BJ (cell line): Measurements from ENCODE around the gene FRMPD1. TPM values are rescaled to one million over a fixed set of nuclear protein-coding genes. Genes with fewer than 3 reads are reported as not detected.

Experiments used
- CTCF ChIA-PET: fragments of 350-600 bp; formaldehyde crosslinking; extraction: SDS; loops from one replicate; lab custom pipeline; 2021; ENCODE audit warnings: antibody characterized with exemption, inconsistent platforms; lab: Yijun Ruan, JAX
- POLR2A ChIA-PET: fragments of 300-600 bp; sonication (Branson Sonifier 250); formaldehyde crosslinking; extraction: SDS; loops from one replicate; lab custom pipeline; 2021; ENCODE audit warnings: antibody characterized with exemption; lab: Charles Lee
- DNase-seq: peaks from one replicate; pipeline ENCODE4 v3.0.0-alpha.2; 2011; ENCODE audit warnings: low read depth
- H3K27me3 ChIP-seq: 2 replicates; pipeline ENCODE4 v1.6.0; 2011; ENCODE audit warnings: low read length; ENCODE audit not compliant: control insufficient read depth, insufficient read depth
- H3K36me3 ChIP-seq: 2 replicates; pipeline ENCODE4 v1.5.1; 2011; ENCODE audit warnings: low read length; ENCODE audit not compliant: control insufficient read depth, insufficient read depth
- H3K4me3 ChIP-seq: 2 replicates; pipeline ENCODE4 v1.5.1; 2011; ENCODE audit warnings: low read depth, mild to moderate bottlenecking, control low read depth, low read length
- polyA plus RNA-seq: library from polyadenylated mRNA; depleted of rRNA; stranded (reverse); fragments of >200 nt; gene quantifications from 2 replicates; pipeline ENCODE4 v1.2.3, GENCODE V29; 2011
- TF ChIP-seq, protein P1 (sequence below): IDR thresholded peaks from 2 replicates; pipeline ENCODE4 v1.5.1; 2011; ENCODE audit warnings: low read depth, mild to moderate bottlenecking, control low read depth, inconsistent platforms, low read length, moderate library complexity; ENCODE audit not compliant: insufficient read depth

Gene FRMPD1
- polyA plus RNA-seq, 1 experiment: not detected

DNA sequence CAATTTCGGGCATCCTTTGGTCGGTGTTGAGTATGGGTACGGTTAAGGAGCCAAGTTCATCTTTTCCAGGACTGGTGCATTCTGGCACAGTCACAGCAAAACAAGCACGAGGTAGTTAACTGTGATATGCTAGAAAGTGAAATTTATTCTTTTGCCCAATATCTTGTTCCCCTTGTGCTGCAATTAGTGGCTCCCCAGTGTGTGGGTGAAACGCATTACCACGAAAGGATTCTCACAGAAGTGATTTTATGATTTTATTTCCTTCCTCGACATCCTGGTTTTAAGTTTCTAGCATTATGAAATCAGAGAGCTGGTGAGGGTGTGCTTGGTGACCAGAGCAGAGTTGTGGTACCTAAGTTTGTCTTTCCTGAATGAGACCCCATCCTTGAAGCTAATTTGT lies 1.5 kb downstream of the FRMPD1 start:
- Histone ChIP-seq H3K4me3 (no peak overlapping the region), H3K27me3 (peaks cover 38% of the 10 kb centered on the region), H3K36me3 (no peaks in the 10 kb centered on the region)
- TF ChIP-seq, protein P1, sequence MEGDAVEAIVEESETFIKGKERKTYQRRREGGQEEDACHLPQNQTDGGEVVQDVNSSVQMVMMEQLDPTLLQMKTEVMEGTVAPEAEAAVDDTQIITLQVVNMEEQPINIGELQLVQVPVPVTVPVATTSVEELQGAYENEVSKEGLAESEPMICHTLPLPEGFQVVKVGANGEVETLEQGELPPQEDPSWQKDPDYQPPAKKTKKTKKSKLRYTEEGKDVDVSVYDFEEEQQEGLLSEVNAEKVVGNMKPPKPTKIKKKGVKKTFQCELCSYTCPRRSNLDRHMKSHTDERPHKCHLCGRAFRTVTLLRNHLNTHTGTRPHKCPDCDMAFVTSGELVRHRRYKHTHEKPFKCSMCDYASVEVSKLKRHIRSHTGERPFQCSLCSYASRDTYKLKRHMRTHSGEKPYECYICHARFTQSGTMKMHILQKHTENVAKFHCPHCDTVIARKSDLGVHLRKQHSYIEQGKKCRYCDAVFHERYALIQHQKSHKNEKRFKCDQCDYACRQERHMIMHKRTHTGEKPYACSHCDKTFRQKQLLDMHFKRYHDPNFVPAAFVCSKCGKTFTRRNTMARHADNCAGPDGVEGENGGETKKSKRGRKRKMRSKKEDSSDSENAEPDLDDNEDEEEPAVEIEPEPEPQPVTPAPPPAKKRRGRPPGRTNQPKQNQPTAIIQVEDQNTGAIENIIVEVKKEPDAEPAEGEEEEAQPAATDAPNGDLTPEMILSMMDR: no peak
- DNase-seq: no peak
- ChIA-PET POLR2A (no interaction called here), CTCF (no interaction called here)

- Histone ChIP-seq H3K27me3 (peaks cover 44% of the 10 kb centered on the region), H3K4me3 (no peak overlapping the region), H3K36me3 (no peaks in the 10 kb centered on the region)
- POLR2A ChIA-PET: no interaction called here
- CTCF ChIA-PET: no interaction called here
- TF ChIP-seq, protein P1: no peak
- no peak for DNase-seq
Measured at GRCh38 chr9:37653385-37653784, 2.6 kb downstream of the FRMPD1 start.

DNA sequence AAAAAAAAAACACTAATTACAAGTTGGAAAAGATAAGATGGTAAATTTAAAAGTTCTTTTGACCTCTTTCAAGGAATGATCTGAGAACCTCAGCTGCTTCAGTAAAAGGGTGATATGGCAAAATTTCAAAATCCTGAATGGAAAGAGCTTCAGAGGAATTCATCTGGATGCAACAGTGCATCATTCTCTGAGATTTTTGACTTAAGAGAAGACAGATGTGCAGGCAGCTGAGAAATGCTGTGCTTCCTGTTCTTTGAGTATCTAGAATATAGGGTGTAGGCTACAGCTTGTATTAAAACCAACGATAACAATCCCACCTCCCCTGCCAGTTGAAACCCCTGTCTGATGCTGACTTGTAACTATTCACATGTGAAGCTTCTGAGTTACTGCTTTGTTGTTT lies 6.2 kb downstream of the FRMPD1 start:
- H3K36me3 ChIP-seq: no peaks in the 10 kb centered on the region
- peaks cover 32% of the 10 kb centered on the region for H3K27me3 ChIP-seq
- DNase-seq: no peak
- H3K4me3 ChIP-seq: no peak overlapping the region
- TF ChIP-seq, protein P1: no peak
- CTCF ChIA-PET: interaction anchor here (1.1 to 1.4 kb wide), 3 partner anchors 9 to 12 kb away, joined by 3 read pairs; no protein-coding TSS in a partner anchor
- POLR2A ChIA-PET: no interaction called here

- POLR2A ChIA-PET: no interaction called here
- CTCF ChIA-PET: interaction anchor here (1.1 kb wide), 1 partner anchor 34 kb away, joined by 3 read pairs; no protein-coding TSS in a partner anchor
- DNase-seq: no peak
Measured at GRCh38 chr9:37660691-37661090, 9.9 kb downstream of the FRMPD1 start.

DNA sequence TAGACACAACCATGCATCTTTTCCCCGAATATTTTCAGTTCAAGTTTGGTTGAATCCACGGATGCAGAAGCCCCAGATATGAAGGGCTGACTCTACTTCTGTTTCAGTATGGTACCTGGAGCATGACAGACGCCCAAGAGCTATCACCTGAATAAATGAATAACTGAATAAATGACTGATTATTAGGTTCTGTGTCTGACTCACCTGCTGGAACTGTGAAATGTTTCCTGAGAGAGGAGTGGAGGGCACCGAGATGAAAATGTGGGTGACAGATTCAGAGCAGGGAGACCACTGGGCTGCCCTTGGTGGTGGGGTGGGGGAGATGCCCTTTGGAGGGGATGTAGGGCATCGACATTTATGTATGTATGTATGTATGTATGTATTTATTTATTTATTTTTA lies 13.2 kb downstream of the FRMPD1 start:
- TF ChIP-seq, protein P1: no peak
- peaks cover 14% of the 10 kb centered on the region for H3K27me3 ChIP-seq
- no peak for DNase-seq
- POLR2A ChIA-PET: no interaction called here
- H3K4me3 ChIP-seq: no peak overlapping the region
- H3K36me3 ChIP-seq: no peaks in the 10 kb centered on the region
- CTCF ChIA-PET: no interaction called here

More at GRCh38 chr9:37660691-37661090, 9.9 kb downstream of the FRMPD1 start:
- TF ChIP-seq, protein P1: no peak
- peaks cover 22% of the 10 kb centered on the region for H3K27me3 ChIP-seq
- no peaks in the 10 kb centered on the region for H3K36me3 ChIP-seq
- H3K4me3 ChIP-seq: no peak overlapping the region
